Stimulated activated CD8-positive, alpha-beta memory T cell treated with anti-CD3 and anti-CD28 coated beads, Interleukin-7, amount 100 ng/mL, for 4 hours (primary cell): ENCODE results near the gene ALKBH7.

Experiments used
- DNase-seq, 2 donors: peaks; one replicate each; pipeline ENCODE4 v3.0.0-alpha.2; 2020; ENCODE audit warnings: low read depth in 2 of 2

Gene ALKBH7

DNA sequence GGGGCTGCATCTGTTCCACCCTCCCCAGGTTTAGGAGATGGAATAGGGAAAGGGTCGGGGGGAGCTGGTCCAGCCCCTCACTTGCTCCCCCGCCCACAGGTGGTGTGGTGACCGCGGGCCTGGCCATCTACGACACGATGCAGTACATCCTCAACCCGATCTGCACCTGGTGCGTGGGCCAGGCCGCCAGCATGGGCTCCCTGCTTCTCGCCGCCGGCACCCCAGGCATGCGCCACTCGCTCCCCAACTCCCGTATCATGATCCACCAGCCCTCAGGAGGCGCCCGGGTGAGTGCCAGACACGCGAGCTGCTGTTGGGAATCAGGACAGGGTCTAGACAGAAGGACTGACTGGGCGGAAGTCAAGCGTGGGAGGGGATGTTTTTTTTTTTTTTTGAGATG lies 8.2 kb upstream of the ALKBH7 start:
- DNase-seq: no peak

DNA sequence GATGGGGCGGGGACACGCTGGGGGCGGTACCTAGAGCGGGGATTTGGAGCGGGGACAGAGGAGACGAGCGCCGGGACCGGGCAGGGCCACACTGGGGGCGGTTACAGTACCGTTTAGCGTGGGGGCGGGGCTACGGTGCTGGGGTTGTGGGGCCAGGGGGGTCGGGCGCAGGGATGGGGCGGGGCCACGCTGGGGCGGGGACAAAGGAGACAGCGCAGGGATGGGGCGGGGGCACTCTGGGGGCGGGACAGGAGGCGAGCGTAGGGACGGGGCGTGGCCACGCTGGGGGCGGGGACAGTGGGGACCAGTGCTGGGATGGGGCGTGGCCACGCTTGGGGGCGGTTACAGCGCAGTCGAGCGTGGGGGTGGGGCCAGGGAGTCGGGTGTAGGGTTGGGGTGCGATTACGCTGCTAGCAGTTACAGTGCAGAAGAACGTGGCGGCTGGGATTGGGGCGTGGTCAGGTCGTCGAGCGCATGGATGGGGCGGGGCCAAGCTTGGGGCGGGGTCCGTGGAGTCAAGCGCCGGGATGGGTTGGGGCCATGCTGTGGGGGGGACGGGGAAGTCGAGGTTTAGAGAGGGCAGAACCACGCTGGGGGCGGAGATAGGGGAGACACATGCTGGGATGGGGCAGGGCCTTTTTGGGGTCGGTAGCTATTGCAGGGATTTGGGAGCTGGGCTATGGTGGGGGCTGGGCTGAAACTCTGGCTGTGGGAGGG lies 660 bp downstream of the ALKBH7 start:
- peak; percentile 96 to 98 for DNase-seq

DNA sequence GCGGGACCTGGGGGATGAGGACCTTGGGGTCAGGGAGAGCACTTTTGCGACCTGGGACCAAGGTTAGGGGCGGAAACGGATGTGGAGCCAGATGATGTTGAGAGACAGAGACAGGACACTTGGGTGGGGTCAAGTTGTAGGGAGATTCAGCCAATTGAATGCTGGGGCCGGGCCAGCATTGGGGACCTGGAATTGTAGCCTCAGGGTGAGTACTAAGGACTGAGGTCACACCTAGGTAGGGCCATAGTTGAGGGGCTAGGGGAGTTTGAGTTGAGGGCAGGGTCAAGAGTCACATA lies 1.2 kb downstream of the ALKBH7 start:
- DNase-seq: no peak

DNA sequence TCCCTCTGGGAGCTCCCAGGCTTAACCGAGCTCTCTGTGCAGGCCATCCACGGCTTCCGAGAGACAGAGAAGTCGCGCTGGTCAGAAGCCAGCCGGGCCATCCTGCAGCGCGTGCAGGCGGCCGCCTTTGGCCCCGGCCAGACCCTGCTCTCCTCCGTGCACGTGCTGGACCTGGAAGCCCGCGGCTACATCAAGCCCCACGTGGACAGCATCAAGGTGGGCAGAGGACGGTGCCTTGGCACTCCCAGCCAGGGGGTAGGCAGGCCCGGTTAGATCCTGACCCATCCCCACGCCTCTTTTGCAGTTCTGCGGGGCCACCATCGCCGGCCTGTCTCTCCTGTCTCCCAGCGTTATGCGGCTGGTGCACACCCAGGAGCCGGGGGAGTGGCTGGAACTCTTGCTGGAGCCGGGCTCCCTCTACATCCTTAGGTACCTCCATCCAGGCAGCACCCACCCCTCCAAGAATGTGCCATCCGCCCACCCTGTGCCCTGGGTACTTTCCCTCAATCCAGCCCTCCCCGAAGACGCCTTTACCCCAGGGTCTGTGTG lies 1.6 kb downstream of the ALKBH7 start:
- no peak for DNase-seq

DNA sequence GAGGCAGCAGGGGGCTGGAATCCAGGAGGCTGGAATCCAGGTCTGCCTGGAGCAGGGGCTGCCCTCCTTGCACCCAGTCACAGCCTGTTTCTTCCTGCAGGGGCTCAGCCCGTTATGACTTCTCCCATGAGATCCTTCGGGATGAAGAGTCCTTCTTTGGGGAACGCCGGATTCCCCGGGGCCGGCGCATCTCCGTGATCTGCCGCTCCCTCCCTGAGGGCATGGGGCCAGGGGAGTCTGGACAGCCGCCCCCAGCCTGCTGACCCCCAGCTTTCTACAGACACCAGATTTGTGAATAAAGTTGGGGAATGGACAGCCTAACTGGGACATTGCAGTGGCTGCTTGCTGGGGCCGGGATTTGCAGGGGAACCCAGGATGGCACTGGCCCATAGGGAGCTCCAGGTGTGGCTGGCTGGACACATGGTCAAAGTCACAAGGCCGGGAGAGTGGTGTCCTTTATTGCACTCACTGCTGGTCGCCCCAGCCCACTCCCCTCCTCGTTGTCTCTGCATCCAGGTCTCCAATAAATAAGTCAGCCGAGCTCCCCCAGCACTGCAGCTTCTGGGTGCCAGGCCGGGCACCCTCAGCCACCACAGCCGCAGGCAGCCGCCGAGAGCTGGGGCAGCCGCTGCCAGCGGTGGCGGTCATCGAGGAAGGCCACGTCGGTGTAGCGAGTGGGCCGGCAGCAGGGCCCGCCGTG lies 2.3 kb downstream of the ALKBH7 start:
- no peak for DNase-seq

DNA sequence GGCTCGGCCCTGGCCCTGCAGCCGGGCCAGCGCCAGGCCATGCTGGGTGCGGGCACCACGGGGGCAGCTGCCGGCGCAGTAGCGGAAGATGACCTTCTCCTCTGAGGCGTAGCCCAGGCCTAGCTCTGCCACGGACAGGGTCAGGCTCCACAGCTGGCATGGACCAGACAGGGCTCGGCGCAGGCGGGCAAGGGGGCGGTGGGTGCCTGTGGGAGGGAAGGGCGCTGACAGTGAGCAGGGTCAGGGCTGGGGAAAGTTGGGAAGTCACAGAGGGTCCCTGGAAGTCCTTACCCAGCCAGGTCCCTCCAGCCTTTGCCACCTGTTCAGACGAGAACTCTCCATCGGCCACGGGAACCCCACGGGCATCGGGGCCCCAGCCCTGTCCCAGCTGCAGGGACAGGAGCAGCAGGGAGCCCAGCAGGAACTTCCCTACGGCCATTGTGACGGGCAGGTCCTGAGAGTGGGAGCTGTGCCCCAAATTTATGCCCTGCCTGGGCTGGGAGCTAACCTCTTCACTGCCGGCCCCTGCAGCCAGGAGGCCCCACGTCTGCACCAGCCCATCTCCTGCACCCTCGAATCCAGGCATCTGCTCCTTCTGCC lies 2.9 kb downstream of the ALKBH7 start, which contains the start of gene PSPN:
PSPN (minus strand) TSS at position 523 of the 600 bp plus-strand sequence; CDS start at position 439, 84 bp downstream.
- DNase-seq: no peak

DNA sequence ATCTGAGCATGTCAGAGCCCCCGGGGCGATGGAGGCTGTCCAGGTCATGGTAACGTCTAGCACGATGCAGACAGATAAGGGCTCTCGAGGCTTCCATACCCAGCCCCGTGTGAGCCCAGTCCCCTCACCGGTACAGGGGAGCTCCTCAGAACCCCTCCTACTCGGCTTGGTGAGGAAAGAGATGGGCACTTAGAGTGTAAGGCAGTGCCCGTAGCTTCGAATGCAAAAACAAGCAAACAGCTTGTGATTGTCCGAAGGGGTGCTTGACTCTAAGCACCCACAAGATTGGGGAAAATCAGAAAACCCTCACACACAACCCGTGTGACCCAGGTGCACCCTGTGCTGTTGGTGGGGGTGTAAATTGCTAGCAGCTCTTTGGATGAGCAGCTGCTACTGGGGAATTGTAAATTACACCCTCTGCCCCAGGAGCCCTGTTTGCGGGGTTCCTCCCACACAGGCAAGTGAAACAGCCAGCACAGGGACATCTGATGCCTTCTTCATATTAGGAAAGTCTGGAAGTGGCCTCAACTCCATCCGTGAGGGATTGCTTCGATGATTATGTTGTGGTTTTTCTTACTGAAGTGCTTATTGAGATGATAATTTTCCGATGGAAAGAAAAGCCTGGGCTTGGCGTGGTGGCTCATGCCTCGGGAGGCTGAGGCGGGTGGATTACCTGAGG lies 4.1 kb downstream of the ALKBH7 start:
- no peak for DNase-seq

DNA sequence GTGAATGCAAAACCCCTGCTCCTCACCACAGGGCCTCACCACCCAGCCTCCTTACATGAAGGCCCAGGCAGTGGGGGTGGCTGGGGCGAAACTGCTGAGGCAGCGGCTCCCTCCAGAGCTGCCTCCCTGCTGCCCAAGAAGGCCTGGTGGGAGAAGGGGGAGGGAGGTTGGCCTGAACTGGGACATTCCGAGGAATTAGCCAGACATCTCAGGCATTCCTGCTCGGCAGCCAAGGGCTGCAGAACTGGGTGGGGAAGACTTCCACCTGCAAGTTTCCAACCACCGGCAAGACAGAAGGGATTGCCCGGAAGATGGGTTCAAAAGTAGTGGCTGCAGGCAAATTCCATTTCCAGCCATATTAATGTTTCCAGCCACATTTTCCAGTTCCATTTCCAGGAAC lies 5.4 kb downstream of the ALKBH7 start:
- DNase-seq: no peak

DNA sequence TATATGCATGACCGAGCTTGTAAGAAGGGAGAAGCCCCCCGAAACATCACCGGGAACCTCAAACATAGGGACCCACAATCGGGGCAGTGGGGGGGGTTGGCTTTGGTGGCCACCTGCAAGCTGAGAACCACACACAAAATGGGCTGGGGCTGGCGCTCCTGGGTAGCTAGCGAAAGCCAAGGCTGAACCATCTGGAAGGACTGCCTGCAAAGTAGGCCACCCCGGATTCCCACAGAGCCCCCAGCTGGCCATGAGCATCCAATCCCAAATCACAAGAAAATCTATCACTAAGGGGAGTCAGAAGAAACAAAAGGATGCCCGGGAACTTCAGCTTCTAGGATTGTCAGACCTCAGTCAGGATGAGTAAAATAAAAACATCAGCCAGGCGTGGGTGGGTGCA lies 5.9 kb downstream of the ALKBH7 start:
- no peak for DNase-seq

DNA sequence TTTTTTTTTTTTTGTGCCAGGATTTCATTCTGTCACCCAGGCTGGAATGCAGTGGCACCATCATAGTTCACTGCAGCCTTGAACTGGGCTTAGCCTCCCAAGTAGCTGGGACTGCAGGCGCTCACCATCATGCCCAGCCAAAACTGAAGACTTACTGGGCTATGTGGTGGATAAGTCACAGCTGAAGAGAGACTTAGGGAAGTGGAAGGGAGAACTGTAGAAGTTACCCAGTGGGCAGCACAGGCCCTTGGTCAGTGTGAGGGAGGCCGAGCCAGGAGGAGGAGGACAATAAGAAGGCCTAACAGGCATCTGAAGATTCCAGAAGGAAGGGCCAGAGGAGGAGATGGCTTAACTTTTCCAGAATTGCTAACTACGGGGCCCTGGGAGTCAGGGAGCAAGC lies 7.2 kb downstream of the ALKBH7 start:
- DNase-seq: no peak

DNA sequence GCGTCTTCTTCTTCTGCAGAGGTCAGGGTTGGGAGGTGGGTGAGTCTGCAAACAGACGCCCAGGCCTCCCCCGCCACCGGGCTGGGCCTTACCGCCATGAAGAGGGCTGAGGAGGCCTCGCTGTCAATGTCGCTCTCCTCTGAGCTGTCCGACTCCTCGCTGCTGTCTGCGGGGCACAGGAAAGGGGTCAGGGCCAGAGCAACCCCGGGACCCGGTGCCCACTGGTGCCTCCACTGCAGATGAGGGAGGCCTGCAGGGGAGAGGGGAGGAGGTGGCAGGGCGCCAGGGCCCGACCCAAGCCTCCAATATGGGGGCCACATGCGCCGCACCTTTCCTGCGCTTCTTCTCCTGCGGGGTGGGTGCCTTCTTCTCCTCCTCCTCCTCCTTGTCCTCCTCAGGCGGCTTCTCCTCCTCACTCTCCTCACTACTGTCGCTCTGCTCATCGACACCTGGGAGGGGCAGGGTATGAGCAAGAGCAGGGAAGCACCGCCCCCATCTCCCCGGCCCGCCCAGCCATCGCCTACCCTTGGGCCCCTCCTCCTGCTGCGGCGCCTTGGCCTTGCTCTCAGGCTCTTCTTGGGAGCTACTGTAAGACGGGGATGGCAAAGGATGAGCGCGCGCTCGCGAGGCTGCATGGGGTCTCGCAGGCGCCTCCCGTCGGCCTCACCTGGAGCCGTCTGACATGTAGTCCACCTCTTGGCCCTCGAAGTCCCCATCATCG lies 8.6 kb downstream of the ALKBH7 start:
- no peak for DNase-seq

DNA sequence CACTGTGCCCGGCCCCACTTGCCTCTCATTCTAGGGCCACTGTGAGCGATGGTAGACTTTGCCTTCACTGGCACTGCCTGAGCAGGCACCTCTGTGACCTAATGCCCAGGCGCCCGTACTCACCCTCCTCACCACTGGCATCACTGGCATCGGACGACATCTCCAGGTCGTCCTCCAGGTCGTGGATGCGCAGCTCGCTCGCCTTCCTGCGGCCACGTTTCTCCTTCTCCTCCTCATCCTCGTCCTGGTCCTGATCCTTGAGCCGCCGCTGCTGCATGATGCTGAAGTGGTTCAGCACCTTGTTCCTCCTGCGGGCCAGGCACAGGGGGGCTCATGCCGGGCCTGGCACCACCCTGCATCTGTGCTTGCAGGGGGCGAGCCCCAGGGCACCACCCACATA lies 10.6 kb downstream of the ALKBH7 start:
- no peak for DNase-seq

DNA sequence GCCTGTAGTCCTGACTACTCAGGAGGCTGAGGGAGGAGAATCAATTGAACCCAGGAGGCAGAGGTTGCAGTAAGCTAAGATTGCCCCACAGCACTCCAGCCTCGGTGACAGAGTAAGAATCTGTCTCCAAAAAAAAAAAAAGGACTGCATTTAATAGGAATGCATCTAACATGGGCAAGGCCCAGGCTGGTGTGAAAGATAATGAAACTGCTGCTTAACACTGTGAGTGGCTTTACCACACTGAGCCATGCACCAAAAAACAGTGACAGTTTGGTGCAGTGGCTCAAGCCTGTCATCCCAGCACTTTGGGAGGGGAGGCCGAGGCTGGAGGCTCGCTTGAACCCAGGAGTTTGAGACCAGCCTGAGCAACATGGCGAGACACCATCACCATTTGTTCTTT lies 11.8 kb downstream of the ALKBH7 start:
- no peak for DNase-seq

DNA sequence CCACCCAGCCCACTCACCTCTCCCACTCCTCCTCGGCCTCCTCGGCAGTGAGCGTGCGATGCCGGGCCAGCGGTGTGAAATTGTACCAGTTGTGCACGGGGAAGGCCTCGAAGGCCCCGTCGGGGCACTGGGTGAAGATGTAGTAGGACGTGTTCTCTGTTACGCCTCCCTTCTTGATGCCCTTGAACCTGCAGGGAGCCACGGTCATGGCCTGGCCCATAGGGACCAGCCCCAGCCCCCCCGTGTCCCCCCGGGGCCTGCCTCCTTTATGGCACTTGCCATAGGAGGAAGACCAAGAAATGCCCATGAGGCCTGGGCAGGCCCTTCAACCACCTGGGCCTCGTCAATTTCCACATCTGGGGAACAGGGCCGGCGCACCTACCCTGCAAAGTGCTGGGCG lies 14.8 kb downstream of the ALKBH7 start:
- DNase-seq: no peak

DNA sequence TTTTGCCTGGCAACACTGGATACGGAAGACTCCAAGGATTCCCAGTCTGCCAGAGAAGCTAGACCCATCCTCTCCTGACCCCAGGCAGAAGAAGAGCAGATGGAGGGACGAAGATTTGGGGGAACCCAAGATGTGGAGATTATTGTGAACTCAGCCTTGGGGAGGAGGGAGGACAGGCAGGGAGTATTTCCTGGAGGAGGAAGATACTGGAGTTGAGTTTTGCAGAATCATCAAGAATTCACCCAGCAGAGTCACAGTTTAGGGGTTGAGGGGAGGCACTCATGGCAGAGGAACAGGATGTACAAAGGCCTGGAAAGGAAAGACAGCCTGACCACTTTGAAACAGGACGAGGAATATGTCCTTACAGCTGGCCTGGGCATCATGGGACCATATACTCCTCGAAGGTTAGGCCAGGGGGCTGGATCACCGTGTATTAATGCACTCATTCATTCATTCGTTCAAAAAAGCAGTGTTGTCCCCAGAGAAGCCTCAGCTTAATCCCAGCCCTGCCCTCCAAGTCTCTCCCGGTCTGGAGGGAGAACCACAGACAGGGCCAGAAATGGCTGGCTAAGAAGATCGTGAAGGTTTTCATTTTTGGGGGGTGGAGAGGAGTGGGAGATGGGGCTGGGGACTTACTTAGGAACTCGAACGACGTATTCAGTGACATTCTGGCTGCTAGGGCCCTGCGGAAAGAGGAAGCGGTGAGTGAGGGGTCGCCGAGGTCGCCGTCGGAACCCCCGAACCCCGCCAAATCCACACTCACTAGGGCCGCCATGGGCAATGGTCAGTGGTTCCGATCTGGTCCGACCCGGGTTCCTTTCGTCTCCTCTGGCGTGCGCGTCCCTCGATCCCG lies 19.9 kb downstream of the ALKBH7 start:
- DNase-seq: no peak

DNA sequence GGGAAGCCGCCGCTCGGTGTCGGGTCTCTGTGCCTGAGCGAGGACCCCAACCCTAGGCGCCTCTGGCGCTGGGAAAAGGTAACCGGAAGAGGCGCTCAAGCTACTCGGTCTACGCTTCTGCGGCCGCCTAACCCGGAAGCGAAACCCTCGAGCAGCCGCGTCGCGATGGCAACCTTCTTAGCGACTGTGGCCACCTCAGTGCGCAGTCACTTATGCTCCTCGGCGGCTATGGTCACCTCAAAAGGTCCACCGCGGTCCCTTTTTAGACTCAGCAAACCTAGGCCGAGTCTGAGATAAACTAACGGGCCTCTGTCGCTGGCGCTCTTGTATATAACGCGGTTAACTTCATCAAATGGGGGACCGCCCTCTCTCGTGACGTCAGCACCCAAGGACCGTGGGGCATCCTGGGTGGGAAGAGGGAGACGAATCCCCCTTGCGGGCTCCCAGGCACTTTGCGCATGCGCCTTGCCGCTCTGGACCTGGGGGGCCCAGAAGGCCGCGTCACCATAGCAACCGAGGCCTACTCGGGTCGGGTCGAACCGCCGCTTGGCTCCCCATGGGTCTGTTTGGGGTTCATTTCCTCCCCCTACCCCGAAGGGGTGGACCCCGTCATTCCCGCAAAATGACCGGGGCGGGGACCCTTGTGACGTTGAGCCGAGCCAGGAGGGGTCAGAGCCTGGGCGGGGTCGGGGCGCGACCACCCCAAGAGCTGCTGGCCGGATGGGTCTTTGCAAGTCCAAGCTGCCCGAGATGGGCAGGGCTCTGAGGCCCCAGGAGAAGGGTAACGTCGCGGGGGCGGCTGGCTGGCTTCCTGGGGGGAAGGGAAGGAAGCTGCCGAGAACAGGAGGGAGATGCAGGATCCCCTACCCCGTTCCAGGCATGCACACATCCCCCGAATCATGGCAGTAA lies 20.7 kb downstream of the ALKBH7 start, which contains the start of gene GTF2F1:
GTF2F1 (minus strand) TSS at position 91 of the 909 bp plus-strand sequence. CDS start 169 bp downstream, outside the sequence.
- DNase-seq: peak; percentile 89 to 91

DNA sequence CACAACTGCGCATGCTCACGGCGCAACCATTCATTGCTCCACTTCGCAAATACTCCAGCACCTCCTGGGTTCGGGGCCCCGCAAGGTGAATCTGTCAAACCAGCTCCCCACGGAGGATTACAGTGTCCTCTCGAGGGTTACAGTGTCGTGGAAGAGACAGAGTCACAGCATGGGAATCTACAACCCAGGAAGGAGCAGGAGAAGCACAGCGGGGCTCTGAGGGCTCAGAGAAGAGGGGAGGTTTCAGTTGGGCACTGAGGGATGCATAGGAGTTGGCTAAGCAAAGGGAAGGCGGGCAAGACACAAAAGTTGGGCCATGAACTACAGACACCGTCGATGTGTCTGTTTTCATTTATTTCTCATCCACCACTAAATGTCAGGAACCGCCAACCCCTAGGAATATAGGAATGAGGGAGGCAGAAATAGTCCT lies 21.4 kb downstream of the ALKBH7 start:
- peak in 1 of 2 donors; percentile 60 for DNase-seq

DNA sequence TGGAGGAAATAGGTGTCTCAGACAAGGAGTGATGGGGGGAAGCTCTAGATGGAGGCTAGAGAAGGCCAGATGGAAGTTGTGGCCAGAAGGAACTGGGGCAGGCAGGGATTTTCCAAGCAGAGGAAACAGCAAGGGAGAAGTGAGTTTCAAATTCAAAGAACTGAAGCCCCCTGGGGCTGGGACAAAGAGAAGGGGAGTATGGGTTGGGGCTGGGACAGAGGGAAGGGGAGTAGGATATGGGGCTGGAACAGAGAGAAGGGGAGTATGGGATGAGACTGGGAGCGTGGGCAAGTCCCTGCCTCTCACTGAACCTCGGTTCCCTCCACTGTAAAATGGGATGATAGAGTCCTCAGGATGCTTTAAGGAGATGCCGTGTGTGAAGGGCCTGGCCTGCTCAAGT lies 22.2 kb downstream of the ALKBH7 start:
- no peak for DNase-seq

DNA sequence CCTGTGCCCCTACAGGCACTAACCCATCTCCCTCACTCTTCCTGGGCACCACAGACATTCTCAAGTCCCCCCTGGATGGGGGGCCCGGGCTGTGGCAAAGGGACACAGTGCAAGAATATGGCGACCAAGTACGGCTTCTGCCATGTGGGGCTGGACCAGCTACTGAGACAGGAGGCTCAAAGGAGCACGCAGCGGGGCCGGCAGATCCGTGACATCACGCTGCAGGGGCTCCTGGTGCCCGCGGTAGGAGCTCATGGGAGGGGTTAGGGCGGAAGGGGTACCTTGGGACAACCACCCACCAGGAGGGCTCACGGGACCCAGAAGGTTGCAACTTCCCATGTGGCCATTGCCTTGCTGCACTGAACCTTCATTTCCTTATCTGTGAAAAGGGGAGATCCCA lies 23.7 kb downstream of the ALKBH7 start:
- no peak for DNase-seq
